ENCODE data around the gene ANAPC10.
"Not testable (repeated sequence)": the region's sequence is repeated elsewhere in the genome, so short reads cannot be mapped to it uniquely, and the experiment has no call there.

- TF ChIP-seq POLR2AphosphoS5 (IDR thresholded peaks at IDR 0.05; ENCODE audit: borderline replicate concordance, low read depth, low read length); EZH2 (IDR thresholded peaks at IDR 0.05); FOXP2 (optimal IDR thresholded peaks at IDR 0.05; ENCODE audit: control extremely low read depth, extremely low read length, insufficient read depth): not testable (repeated sequence)
These were observed 97.3 kb downstream of the ANAPC10 start for GRCh38 chr4:145000656-145001055.
